HG03103 (cell line): ENCODE data around the gene PRKD1.
"Not testable (repeated sequence)": the region's sequence is repeated elsewhere in the genome, so short reads cannot be mapped to it uniquely, and the experiment has no call there.

Experiments
- ATAC-seq: cut with Tn5 transposase; IDR thresholded peaks from one replicate; pipeline ENCODE4 v1.9.1; 2021; ENCODE audit warnings: low read depth; ENCODE audit not compliant: unreplicated experiment

PRKD1 gene

GRCh38 chr14:29840369-29840892 lies 87.2 kb downstream of the PRKD1 start:
- not testable (repeated sequence) for ATAC-seq

GRCh38 chr14:29839691-29840090 lies 88.0 kb downstream of the PRKD1 start:
- not testable (repeated sequence) for ATAC-seq

GRCh38 chr14:29838752-29839151 lies 88.9 kb downstream of the PRKD1 start:
- ATAC-seq, result no peak

GRCh38 chr14:29836395-29836794 lies 91.3 kb downstream of the PRKD1 start:
- ATAC-seq, result no peak

- ATAC-seq, result no peak
Measured at GRCh38 chr14:29832042-29832441, 95.6 kb downstream of the PRKD1 start.

- ATAC-seq, result no peak
Measured at GRCh38 chr14:29829851-29830250, 97.8 kb downstream of the PRKD1 start.

- ATAC-seq, result no peak
Measured at GRCh38 chr14:29823816-29824215, 103.8 kb downstream of the PRKD1 start.

GRCh38 chr14:29822430-29822709 lies 105.3 kb downstream of the PRKD1 start:
- ATAC-seq, result no peak

- no peak for ATAC-seq
Measured at GRCh38 chr14:29821661-29822429, 105.8 kb downstream of the PRKD1 start.

GRCh38 chr14:29821242-29821641 lies 106.4 kb downstream of the PRKD1 start:
- ATAC-seq, result no peak

GRCh38 chr14:29820785-29821184 lies 106.9 kb downstream of the PRKD1 start:
- no peak for ATAC-seq

- ATAC-seq, result no peak
Measured at GRCh38 chr14:29817767-29818405, 109.8 kb downstream of the PRKD1 start.

- no peak for ATAC-seq
Measured at GRCh38 chr14:29815016-29815674, 112.5 kb downstream of the PRKD1 start.

- no peak for ATAC-seq
Measured at GRCh38 chr14:29814156-29815015, 113.3 kb downstream of the PRKD1 start.

GRCh38 chr14:29810682-29811081 lies 117.0 kb downstream of the PRKD1 start:
- no peak for ATAC-seq

- ATAC-seq, result no peak
Measured at GRCh38 chr14:29810064-29810463, 117.6 kb downstream of the PRKD1 start.

GRCh38 chr14:29806124-29806517 lies 121.5 kb downstream of the PRKD1 start:
- no peak for ATAC-seq

- ATAC-seq, result no peak
Measured at GRCh38 chr14:29805415-29806123, 122.1 kb downstream of the PRKD1 start.

GRCh38 chr14:29804481-29805266 lies 123.0 kb downstream of the PRKD1 start:
- no peak for ATAC-seq
